K562 (cell line): Measurements from ENCODE around the gene TP53BP2. TPM values are rescaled to one million over a fixed set of nuclear protein-coding genes. Genes with fewer than 3 reads are reported as not detected.

ENCODE experiments used
- BHLHE40 ChIP-seq: IDR thresholded peaks from 2 replicates; pipeline ENCODE4 v1.6.1; 2011; ENCODE audit warnings: low read length, improper control_type of control experiment
- DMBX1 ChIP-seq: fragments of 250-450 bp; sonication (Bioruptor Pico); IDR thresholded peaks from 2 replicates; pipeline ENCODE4 v1.8.0; 2022; ENCODE audit warnings: inconsistent platforms, mild to moderate bottlenecking, moderate library complexity, borderline replicate concordance
- FOXA1 ChIP-seq: fragments of 450-650 bp; IDR thresholded peaks from 2 replicates; pipeline ENCODE4 v1.6.1; 2016; ENCODE audit warnings: mild to moderate bottlenecking, borderline replicate concordance
- FOXP1 ChIP-seq: sonication (generic); formaldehyde crosslinking; IDR thresholded peaks from 2 replicates; pipeline ENCODE4 v1.8.0; 2022; ENCODE audit warnings: mild to moderate bottlenecking, missing genetic modification reagents
- HNRNPH1 ChIP-seq: fragments of 200-400 bp; formaldehyde crosslinking; optimal IDR thresholded peaks from 2 replicates; pipeline ENCODE3; 2017; ENCODE audit warnings: low read depth, mild to moderate bottlenecking, low read length, moderate library complexity
- NCOR1 ChIP-seq: fragments of 450-650 bp; IDR thresholded peaks from 2 replicates; pipeline ENCODE4 v1.6.1; 2016; ENCODE audit warnings: mild to moderate bottlenecking, moderate library complexity
- NFYB ChIP-seq: IDR thresholded peaks from 2 replicates; pipeline ENCODE4 v1.6.1; 2011; ENCODE audit warnings: mild to moderate bottlenecking, moderate library complexity; ENCODE audit not compliant: insufficient read length; ENCODE audit errors: extremely low read depth
- NUFIP1 ChIP-seq: fragments of 450-650 bp; IDR thresholded peaks from 2 replicates; pipeline ENCODE4 v1.6.1; 2018; ENCODE audit not compliant: partially characterized antibody
- POLR2A ChIP-seq: fragments of 450-650 bp; conservative IDR thresholded peaks from 2 replicates; pipeline ENCODE4 v1.6.1; 2016
- POLR2H ChIP-seq: IDR thresholded peaks from 2 replicates; pipeline ENCODE4 v1.6.1; 2016; ENCODE audit warnings: missing genetic modification characterization, low read depth, mild to moderate bottlenecking, control low read depth, missing compliant biosample characterization, moderate library complexity
- RCOR1 ChIP-seq, 2 experiments: IDR thresholded peaks; 2 replicates each; pipeline ENCODE4 v1.6.1; 2012; ENCODE audit warnings: low read depth in 2 of 2, low read length in 2 of 2, borderline replicate concordance in 1 of 2, improper control_type of control experiment in 1 of 2
- TEAD4 ChIP-seq, 2 experiments: sonication (generic) in 1 of 2; formaldehyde crosslinking in 1 of 2; IDR thresholded peaks; 2 replicates each; pipeline versions ENCODE4 v1.6.1 to v1.8.0; 2012 to 2022; ENCODE audit warnings: borderline replicate concordance in 1 of 2, inconsistent platforms in 1 of 2, low read length in 1 of 2, mild to moderate bottlenecking in 1 of 2, missing genetic modification reagents in 1 of 2
- ZFP36 ChIP-seq: fragments of 150-350 bp; IDR thresholded peaks from 2 replicates; pipeline ENCODE4 v1.6.1; 2018; ENCODE audit warnings: low read length, low read depth; ENCODE audit not compliant: partially characterized antibody
- ZNF165 ChIP-seq: fragments of 250-450 bp; sonication (Bioruptor Pico); IDR thresholded peaks from 2 replicates; pipeline ENCODE4 v1.4.0; 2020; ENCODE audit warnings: borderline replicate concordance
- ZNF174 ChIP-seq: fragments of 250-450 bp; sonication (Bioruptor Pico); IDR thresholded peaks from 2 replicates; pipeline ENCODE4 v1.4.0; 2020; ENCODE audit warnings: mild to moderate bottlenecking
- polyA plus RNA-seq, 8 experiments: library from polyadenylated mRNA; depleted of rRNA in 4 of 8; stranded (reverse) in 5 of 8; unstranded in 3 of 8; fragments of >200 nt; fragmentation: Nextera tagmentation in 2 of 8; fragmentation: Illumina TruSeq in 1 of 8; extraction: Ambion mirVana in 2 of 8; extraction: Trizol in 1 of 8; gene quantifications; 2 replicates each; pipeline versions ENCODE4 v1.2.1 to v1.2.3, GENCODE V29; 2011 to 2014; ENCODE audit warnings: inconsistent platforms in 1 of 8, missing spikeins in 1 of 8
- total RNA-seq, 7 experiments: library from RNA; depleted of rRNA in 6 of 7; stranded (reverse); fragments of >200 nt in 6 of 7; fragmentation: Illumina TruSeq in 2 of 7; extraction: Trizol in 2 of 7; gene quantifications; 2 replicates each; pipeline versions ENCODE4 v1.2.1 to v1.2.3, GENCODE V29; 2011 to 2021; ENCODE audit warnings: low replicate concordance in 1 of 7
- TF ChIP-seq, protein P1 (sequence below): fragments of 450-650 bp; formaldehyde crosslinking; IDR thresholded peaks from 2 replicates; pipeline ENCODE4 v1.4.0; 2020; ENCODE audit warnings: mild to moderate bottlenecking, moderate library complexity
- TF ChIP-seq, protein P2 (sequence below), 2 experiments: fragments of 450-650 bp in 1 of 2; sonication (generic) in 1 of 2; formaldehyde crosslinking; conservative IDR thresholded peaks; 2 replicates each; pipeline versions ENCODE4 v1.4.0 to v1.8.1; 2020 to 2022; ENCODE audit warnings: mild to moderate bottlenecking in 1 of 2, missing genetic modification reagents in 1 of 2
- TF ChIP-seq, protein P3 (sequence below): fragments of 450-650 bp; IDR thresholded peaks from 2 replicates; pipeline ENCODE4 v1.6.1; 2018; ENCODE audit warnings: mild to moderate bottlenecking, low read depth; ENCODE audit not compliant: partially characterized antibody
- TF ChIP-seq, protein P4 (sequence below): fragments of 250-450 bp; sonication (Bioruptor Pico); IDR thresholded peaks from 2 replicates; pipeline ENCODE4 v1.8.0; 2021; ENCODE audit warnings: moderate library complexity, mild to moderate bottlenecking, inconsistent platforms
- TF ChIP-seq, protein P5 (sequence below): fragments of 450-650 bp; formaldehyde crosslinking; IDR thresholded peaks from 2 replicates; pipeline ENCODE4 v1.4.0; 2020; ENCODE audit warnings: mild to moderate bottlenecking
- TF ChIP-seq, protein P6 (sequence below), 2 experiments: fragments of 450-650 bp; conservative IDR thresholded peaks; 2 replicates each; pipeline ENCODE4 v1.6.1; 2017; ENCODE audit warnings: mild to moderate bottlenecking in 2 of 2, moderate library complexity in 2 of 2

The TP53BP2 gene
- total and polyA plus RNA-seq, 9 of the 15 experiments (the other 6 are each of a cell fraction or from before 2014, with no cell fraction given): 17.0 to 69.6 (median 40.1) TPM

DNA sequence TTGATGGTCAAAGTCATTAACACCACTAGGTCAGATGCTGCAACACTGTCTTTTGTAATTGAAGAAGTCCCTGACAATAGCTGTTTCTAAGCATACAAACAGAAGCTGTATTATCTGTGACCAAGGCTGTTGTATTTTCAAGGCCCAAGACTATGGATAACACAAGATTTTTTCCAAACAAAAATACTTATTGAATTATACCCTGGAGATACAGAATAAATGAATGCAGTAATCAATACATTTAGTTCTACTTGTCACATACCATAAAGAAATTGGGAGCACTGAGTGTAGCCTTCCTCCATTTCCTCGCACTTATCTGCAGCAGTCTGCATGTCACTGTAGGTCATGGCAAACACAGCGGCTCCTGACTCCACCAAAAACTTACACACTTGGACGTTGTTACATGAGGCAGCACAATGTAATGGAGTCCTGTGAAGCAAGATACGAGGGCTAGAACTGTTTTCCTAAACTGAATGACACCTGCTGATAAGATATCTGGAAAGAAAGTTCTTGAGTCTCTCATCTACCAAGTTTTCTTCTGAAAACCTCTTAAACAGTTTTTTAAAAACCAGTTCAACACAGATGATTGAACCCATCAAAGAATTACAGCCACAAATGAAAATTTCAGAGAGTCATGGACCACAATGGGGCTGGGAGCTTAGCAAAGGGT lies 56.9 kb downstream of the TP53BP2 start (continued):
- TF ChIP-seq DMBX1 (CRISPR knock-in tag): peak; percentile 98
- TF ChIP-seq NFYB: no peak
- TF ChIP-seq HNRNPH1: no peak
- TF ChIP-seq, protein P1, sequence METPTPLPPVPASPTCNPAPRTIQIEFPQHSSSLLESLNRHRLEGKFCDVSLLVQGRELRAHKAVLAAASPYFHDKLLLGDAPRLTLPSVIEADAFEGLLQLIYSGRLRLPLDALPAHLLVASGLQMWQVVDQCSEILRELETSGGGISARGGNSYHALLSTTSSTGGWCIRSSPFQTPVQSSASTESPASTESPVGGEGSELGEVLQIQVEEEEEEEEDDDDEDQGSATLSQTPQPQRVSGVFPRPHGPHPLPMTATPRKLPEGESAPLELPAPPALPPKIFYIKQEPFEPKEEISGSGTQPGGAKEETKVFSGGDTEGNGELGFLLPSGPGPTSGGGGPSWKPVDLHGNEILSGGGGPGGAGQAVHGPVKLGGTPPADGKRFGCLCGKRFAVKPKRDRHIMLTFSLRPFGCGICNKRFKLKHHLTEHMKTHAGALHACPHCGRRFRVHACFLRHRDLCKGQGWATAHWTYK (CRISPR knock-in tag): peak; percentile 95
- peak; percentile 73 for TF ChIP-seq POLR2H (tag)
- TF ChIP-seq BHLHE40: peak; percentile 74
- TF ChIP-seq NCOR1: peak; percentile 98
- 0 out of 2 replicates have a peak, but pooled peaks have one; percentile 58 for TF ChIP-seq FOXP1 (CRISPR knock-in tag)
- TF ChIP-seq FOXA1: no peak; the same call in 1 of the 2 replicates
- TF ChIP-seq, protein P2, sequence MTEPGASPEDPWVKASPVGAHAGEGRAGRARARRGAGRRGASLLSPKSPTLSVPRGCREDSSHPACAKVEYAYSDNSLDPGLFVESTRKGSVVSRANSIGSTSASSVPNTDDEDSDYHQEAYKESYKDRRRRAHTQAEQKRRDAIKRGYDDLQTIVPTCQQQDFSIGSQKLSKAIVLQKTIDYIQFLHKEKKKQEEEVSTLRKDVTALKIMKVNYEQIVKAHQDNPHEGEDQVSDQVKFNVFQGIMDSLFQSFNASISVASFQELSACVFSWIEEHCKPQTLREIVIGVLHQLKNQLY (CRISPR knock-in tag; conservative IDR thresholded peaks at IDR 0.05): no peak
- TF ChIP-seq RCOR1 (IDR thresholded peaks at IDR 0.05; ENCODE audit: borderline replicate concordance in 1 of 2, low read depth in 2 of 2, low read length in 2 of 2): peak; percentile 44 to 94; a peak in 2 of 4 replicates
- TF ChIP-seq POLR2A: no peak; the same call in 1 of the 2 replicates
- TF ChIP-seq TEAD4 (IDR thresholded peaks at IDR 0.05; ENCODE audit: low read length): peak; percentile 99
- no peak for TF ChIP-seq TEAD4 (CRISPR knock-in tag; IDR thresholded peaks at IDR 0.05; ENCODE audit: borderline replicate concordance)
- peak; percentile 97 for TF ChIP-seq NUFIP1
- TF ChIP-seq, protein P3, sequence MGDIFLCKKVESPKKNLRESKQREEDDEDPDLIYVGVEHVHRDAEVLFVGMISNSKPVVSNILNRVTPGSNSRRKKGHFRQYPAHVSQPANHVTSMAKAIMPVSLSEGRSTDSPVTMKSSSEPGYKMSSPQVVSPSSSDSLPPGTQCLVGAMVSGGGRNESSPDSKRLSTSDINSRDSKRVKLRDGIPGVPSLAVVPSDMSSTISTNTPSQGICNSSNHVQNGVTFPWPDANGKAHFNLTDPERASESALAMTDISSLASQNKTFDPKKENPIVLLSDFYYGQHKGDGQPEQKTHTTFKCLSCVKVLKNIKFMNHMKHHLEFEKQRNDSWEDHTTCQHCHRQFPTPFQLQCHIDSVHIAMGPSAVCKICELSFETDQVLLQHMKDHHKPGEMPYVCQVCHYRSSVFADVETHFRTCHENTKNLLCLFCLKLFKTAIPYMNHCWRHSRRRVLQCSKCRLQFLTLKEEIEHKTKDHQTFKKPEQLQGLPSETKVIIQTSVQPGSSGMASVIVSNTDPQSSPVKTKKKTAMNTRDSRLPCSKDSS: no peak
- TF ChIP-seq, protein P4, sequence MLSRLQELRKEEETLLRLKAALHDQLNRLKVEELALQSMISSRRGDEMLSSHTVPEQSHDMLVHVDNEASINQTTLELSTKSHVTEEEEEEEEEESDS (CRISPR knock-in tag): no peak
- no peak for TF ChIP-seq ZNF165 (CRISPR knock-in tag)
- no peak for TF ChIP-seq ZNF174 (CRISPR knock-in tag)
- TF ChIP-seq, protein P5, sequence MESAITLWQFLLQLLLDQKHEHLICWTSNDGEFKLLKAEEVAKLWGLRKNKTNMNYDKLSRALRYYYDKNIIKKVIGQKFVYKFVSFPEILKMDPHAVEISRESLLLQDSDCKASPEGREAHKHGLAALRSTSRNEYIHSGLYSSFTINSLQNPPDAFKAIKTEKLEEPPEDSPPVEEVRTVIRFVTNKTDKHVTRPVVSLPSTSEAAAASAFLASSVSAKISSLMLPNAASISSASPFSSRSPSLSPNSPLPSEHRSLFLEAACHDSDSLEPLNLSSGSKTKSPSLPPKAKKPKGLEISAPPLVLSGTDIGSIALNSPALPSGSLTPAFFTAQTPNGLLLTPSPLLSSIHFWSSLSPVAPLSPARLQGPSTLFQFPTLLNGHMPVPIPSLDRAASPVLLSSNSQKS (CRISPR knock-in tag): no peak
- TF ChIP-seq, protein P6, sequence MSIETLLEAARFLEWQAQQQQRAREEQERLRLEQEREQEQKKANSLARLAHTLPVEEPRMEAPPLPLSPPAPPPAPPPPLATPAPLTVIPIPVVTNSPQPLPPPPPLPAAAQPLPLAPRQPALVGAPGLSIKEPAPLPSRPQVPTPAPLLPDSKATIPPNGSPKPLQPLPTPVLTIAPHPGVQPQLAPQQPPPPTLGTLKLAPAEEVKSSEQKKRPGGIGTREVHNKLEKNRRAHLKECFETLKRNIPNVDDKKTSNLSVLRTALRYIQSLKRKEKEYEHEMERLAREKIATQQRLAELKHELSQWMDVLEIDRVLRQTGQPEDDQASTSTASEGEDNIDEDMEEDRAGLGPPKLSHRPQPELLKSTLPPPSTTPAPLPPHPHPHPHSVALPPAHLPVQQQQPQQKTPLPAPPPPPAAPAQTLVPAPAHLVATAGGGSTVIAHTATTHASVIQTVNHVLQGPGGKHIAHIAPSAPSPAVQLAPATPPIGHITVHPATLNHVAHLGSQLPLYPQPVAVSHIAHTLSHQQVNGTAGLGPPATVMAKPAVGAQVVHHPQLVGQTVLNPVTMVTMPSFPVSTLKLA (conservative IDR thresholded peaks at IDR 0.05): peak; percentile 52 to 87; a peak in 2 of 4 replicates
- TF ChIP-seq ZFP36: no peak
